ENCODE data around the gene PPCDC. TPM values are rescaled to one million over a fixed set of nuclear protein-coding genes. Genes with fewer than 3 reads are reported as not detected.

The PPCDC gene
- total and polyA plus RNA-seq, 2 of the 4 experiments (the other 2 are of a cell fraction): 13.3 to 16.3 TPM

GRCh38 chr15:75059607-75060006 lies 36.2 kb downstream of the PPCDC start:
- Histone ChIP-seq H2BK15ac (ENCODE audit: low read depth, low read length) (no peak overlapping the region), H4K5ac (ENCODE audit: low read depth, low read length) (no peak overlapping the region), H4K91ac (ENCODE audit: insufficient read depth, low read depth, low read length) (no peak overlapping the region), H2AK9ac (replicated peaks; ENCODE audit: low read depth, low read length, poor library complexity) (no peak overlapping the region), H3K4me3 (ENCODE audit: insufficient read depth, low read depth, low read length) (no peak overlapping the region), H3K14ac (replicated peaks; ENCODE audit: low read depth, low read length) (no peak overlapping the region), H3K18ac (ENCODE audit: low read depth, low read length) (no peak overlapping the region), H3K27me3 (ENCODE audit: control insufficient read depth, insufficient read depth, low read length) (no peaks in the 10 kb centered on the region), H3K9ac (ENCODE audit: low read depth, low read length) (no peak overlapping the region), H3K27ac (ENCODE audit: insufficient read depth, low read length) (no peak overlapping the region), H3K9me3 (ENCODE audit: control insufficient read depth, insufficient read depth, low read length) (no peaks in the 10 kb centered on the region), H4K20me1 (ENCODE audit: insufficient read depth, low read length) (no peaks in the 10 kb centered on the region), H3K4me1 (ENCODE audit: control insufficient read depth, insufficient read depth, low read length) (no peaks in the 10 kb centered on the region; the same call in 1 of the 2 replicates), H2AFZ (replicated peaks; ENCODE audit: low read length, poor library complexity) (no peak overlapping the region), H3K56ac (ENCODE audit: extremely low read depth, insufficient read depth, low read length) (no peak overlapping the region), H3K23ac (ENCODE audit: low read depth, low read length) (no peak overlapping the region), H4K8ac (ENCODE audit: low read depth in 2 of 2, low read length in 2 of 2) (no peak overlapping the region), H3K79me1 (ENCODE audit: low read depth in 1 of 2, low read length in 2 of 2) (no peaks in the 10 kb centered on the region; a peak in 1 of 4 replicates), H3K9me1 (ENCODE audit: insufficient read depth, low read length) (no peaks in the 10 kb centered on the region), H2BK120ac (ENCODE audit: low read depth, low read length) (no peak overlapping the region), H2BK20ac (ENCODE audit: low read depth, low read length) (no peak overlapping the region), H2AK5ac (ENCODE audit: low read depth, low read length) (no peak overlapping the region), H2BK5ac (ENCODE audit: low read depth, low read length, poor library complexity, severe bottlenecking) (no peak overlapping the region), H3K36me3 (ENCODE audit: control insufficient read depth, insufficient read depth, low read length) (no peaks in the 10 kb centered on the region), H3K4me2 (ENCODE audit: low read depth, low read length) (no peak overlapping the region), H3K4ac (ENCODE audit: low read depth, low read length) (no peak overlapping the region)
- intact Hi-C loops (cut with micrococcal nuclease) (no loop called here), dilution Hi-C loops (cut with HindIII; ENCODE audit: low sequenced_read_pairs, unreplicated experiment) (no loop called here), in situ Hi-C loops (cut with MboI; ENCODE audit: low sequenced_read_pairs) (no loop called here)
- TF ChIP-seq FOS (IDR thresholded peaks at IDR 0.05; ENCODE audit: low read depth, low read length): no peak
- no peak for TF ChIP-seq CTCF (conservative IDR thresholded peaks at IDR 0.05; ENCODE audit: low read depth, low read length)
- no peak for TF ChIP-seq CEBPB (IDR thresholded peaks at IDR 0.05; ENCODE audit: low read depth, low read length)
- TF ChIP-seq RCOR1 (IDR thresholded peaks at IDR 0.05; ENCODE audit: insufficient replicate concordance, low read length): no peak
- no peak for TF ChIP-seq CHD1 (IDR thresholded peaks at IDR 0.05; ENCODE audit: low read depth, low read length)
- ChIA-PET POLR2A (ENCODE audit: unreplicated experiment) (no interaction called here), CTCF (no interaction called here)
- DNase-seq (no peak), ATAC-seq (ENCODE audit: low read depth) (no peak)
- 100% methylated on average over 1 of the region's 5 CpGs; no CpG with 5 or more reads in 1 of the 2 experiments for WGBS, 2 experiments (ENCODE audit: extremely low coverage in 2 of 2, insufficient read length in 1 of 2)
- no TSS peak for BruUV-seq (replicated peaks)
